GM21529 (cell line): ENCODE measurements around the gene CDKN2AIP.
"Not testable (repeated sequence)": the region's sequence is repeated elsewhere in the genome, so short reads cannot be mapped to it uniquely, and the experiment has no call there.

ENCODE experiments used
- ATAC-seq: cut with Tn5 transposase; IDR thresholded peaks from one replicate; pipeline ENCODE4 v1.9.1; 2021; ENCODE audit not compliant: unreplicated experiment

Gene CDKN2AIP

DNA sequence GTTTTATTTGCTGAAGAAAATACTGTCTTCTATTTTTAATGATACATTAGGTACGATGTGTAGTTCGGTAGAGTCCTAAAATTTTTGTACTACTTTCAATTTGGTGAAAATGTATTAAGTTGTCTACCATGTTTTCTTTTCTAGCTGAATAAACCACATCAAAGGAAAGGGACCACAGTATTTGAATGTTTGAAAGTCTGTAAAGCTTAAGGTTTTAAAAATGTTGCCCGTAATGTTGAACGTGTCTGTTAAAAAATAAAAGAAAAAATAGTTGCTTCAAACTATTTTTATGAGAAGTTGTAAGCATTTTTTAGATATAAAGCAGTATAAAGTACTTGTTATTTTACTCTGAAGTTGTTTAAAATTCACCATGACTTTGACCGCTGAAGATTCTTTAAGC, 3.2 kb downstream of the CDKN2AIP start:
- no peak for ATAC-seq

DNA sequence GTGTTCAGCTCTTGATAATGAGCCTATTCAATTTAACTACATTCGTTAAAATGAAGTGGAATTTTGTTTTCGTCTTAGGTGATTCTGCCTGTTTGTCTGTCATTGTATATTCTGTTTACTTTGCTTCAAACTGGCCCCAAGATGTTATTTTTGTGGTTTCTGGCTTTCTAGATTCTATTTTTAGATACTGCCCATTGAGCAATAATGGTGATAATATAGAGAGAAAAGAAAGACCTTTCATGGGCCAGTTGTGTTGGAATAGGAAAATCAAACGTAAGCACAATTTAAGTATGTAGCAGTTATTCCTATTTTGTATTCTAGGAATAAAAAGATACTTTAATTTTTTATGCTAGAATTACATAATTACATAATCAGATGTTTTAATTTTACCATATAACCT, 4.0 kb downstream of the CDKN2AIP start:
- ATAC-seq: no peak

DNA sequence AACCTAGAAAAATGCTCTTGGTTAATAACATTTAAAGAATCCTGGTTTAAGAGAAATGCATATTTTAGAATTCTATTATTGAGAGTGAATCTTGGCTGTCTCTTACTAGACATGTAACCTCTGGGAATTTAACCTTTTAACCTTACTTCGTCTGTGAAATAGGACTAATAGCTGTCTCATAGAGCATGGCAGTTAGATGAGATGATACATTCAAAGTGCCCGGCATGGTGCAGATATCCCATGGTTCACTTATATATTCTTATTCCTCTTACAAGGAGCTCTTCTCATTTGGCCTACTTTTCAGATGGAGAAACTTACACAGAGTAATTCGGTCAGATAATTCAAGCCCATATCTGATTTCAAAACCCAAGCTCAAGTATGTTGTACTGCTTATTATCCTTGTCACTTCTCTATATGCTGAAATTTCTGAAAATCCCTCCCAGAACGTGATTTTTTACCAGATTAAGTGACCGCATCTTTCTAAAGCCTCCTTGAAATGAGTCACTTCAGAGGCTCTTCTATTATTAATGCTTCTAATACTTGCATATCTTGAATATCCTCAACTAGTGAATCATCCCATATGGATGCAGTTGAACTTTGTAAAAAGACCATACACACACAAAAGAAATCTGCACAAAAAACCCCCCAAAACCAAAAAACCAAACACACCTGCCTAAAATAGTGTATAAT, 4.9 kb downstream of the CDKN2AIP start:
- ATAC-seq: no peak

DNA sequence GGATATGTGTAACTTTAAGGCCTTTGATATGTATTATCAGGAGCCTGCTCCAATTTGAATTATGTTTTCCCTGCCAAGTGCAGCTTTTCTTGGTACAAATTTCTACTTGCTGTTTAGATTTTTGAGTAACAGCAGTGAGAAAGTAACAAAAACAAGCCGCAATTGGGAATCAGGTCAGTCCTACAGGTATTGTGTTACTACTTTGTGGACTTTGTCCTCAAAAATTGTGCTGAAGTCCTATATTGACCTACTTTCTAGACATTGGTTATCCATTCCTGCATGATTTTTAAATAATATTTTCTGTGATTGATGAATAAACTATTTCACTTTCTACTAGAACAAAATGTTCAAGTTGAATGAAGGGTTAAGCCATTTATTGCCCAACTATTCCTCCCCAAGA, 5.7 kb downstream of the CDKN2AIP start:
- ATAC-seq: no peak

DNA sequence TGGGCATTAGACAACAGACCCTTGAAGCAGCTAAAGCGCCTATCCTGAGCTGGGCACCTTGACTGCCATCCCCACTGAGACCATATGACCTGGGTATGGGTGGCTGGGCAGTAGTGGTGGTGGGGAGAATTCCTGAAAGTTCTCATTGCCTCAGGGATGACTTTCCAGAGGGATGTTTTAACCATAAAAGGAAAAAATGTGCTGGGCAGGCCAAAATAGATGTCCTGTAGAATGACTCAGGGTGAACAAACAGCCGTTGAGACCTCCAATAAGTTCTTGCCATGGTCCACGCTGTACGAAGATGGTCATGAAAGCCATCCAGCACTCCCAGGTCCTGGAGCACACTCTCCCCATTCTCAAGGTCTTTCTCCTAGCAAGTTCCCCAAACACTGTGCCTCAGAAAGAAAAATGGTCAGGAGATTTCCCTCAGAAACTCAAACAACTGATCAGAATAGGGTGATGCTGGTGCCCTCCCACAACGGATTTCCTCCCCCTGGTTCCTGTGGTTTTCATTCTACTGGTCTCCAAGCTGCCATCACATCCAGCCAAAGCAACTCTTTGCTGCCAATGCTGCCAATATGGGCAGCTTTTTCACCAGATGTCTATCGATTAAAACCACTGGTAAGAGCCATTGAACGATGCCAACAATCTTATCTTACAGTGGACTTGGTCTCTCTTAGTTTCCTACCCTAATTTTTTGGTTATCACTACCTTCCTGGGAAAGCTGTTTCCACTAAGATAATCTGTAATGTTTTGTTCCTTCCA, 11.2 kb downstream of the CDKN2AIP start:
- no peak for ATAC-seq

DNA sequence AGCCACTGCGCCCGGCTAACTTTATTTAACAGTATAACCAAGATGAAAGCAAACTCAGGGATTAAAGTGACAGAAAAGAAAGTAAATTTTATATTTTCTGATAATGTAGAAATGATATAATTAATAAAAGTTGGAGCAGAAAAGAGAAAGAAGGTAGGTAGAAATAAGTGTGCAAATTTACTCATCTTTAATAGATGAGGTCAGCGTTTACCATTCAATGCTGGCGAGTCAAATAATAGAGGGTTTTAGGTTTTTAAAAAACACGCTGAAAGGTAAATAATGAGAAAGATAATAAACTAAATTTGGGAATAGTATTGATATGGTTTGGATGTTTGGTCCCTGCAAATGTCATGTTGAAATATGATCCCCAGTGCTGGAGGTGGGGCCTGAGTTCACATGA, 13.6 kb downstream of the CDKN2AIP start:
- no peak for ATAC-seq

DNA sequence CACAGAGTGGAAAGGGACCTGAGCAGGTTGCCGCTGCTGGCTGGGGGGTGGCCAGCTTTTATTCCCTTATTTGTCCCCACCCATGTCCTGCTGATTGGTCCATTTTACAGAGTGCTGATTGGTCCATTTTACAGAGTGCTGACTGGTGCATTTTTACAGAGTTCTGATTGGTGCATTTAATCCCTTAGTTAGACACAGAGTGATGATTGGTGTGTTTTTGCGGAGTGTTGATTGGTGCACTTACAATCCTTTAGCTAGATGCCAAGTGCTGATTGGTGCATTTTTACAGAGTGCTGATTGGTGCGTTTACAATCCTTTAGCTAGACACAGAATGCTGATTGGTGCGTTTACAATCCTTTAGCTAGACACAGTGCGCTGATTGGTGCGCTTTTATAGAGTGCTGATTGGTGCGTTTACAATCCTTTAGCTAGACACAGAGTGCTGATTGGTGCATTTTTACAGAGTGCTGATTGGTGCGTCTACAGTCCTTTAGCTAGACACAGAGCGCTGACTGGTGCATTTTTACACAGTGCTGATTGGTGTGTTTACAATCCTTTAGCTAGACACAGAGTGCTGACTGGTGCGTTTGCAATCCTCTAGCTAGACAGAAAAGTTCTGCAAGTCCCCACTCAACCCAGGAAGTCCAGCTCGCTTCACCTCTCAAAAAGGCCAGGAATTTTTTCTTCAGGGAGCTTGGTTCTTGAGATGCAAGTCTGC, 19.6 kb downstream of the CDKN2AIP start:
- not testable (repeated sequence) for ATAC-seq

DNA sequence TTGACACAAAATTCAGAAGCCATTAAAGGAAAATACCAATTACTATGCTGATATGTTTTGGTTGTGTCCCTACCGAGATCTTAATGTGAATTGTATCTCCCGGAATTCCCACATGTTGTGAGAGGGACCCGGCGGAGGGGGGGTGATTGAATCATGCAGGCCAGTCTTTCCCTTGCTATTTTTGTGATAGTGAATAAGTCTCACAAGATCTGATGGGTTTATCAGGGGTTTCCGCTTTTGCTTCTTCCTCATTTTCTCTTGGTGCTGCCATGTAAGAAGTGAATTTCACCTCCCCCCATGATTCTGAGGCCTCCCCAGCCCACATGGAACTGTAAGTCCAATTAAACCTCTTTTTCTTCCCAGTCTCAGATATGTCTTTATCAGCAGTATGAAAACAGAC, 21.4 kb downstream of the CDKN2AIP start:
- ATAC-seq: not testable (repeated sequence)

DNA sequence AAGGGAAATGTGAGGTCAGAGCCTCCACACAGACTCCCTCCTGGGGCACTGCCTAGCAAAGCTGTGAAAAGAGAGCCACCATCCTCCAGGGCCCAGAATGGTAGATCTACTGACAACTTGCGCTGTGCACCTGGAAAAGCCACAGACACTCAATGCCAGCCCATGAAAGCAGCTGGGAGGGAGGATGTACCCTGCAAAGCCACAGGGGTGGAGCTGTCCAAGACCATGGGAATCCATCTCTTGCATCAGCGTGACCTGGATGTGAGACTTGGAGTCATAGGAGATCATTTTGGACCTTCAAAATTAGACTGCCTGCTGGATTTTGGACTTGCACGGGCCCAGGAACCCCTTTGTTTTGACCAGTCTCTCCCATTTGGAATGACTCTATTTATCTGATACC, 22.8 kb downstream of the CDKN2AIP start:
- ATAC-seq: no peak

DNA sequence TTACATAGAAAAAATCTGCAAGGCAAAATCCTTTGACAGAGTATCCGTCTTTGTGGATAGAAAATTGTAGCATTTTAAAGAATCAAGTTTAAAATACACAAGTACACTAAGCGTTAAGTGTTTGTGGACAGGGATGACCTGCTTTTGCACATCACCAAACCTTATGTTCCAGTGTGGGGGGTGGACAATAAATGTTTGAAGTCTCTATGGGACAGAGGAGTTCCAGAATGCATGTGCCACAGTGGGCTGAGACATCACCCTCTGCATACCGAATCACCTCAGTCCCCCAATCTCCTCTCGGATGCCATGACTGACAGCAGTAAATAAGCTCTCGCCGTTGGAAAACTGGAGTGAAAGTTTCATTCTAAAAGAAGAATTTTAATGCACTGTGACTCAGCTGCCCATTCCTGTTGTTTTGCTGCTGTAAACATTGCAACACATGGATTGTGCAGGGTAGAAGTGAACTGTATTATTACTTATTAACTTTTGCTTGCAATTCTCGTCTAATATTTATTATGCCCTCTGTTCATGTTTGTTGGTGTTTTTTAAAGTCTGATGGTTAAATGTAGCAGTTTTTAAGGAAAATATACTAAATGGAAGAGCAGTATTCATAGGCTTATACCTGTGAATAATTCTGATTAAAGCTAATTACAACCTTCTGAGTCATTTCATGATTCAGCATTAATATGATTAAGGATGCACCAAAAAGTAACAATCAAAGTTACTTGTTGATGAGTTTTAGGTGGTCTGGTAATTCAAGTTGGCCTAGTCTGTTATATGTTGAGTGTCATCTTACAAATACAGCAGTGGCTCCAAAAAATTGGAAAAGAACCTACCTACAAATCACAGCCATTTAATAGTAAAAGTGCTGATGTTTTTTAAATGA, 24.0 kb downstream of the CDKN2AIP start:
- no peak for ATAC-seq

DNA sequence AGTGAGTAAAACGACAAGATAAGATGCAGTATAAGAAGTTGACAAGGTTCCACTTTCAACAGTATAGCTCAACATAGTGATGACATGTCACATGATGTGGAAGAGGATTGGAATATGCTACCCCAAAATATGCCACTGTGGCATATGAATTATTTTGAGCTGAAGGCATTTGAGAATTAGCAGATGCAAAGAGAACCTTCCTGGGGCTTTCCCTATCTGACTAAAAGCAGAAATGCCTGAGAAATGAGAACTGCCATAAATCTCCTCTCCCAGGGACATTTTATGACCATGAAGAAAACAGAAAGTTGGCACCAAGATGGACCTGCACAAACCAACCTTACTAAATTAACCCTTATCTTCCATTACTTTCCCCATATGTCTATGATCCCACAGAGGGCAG, 24.8 kb downstream of the CDKN2AIP start:
- no peak for ATAC-seq

DNA sequence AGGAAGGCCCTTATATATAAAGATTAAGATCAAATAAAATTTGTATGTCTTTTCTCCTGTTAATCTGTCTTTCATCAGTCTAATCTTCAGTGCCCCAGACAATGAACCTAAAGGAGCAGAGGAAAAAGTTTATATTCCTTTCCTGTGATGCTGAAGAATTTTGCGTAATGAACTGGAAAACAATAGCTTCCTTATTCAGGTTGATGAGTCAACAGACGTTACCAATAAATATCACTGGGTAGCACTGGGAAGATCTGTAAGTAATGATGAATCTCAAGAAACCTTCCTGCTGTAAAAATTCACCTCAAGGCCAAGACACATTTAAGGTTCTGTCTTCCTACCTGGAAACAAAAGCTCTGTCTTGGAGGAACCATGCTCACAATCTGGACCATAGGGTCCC, 25.5 kb downstream of the CDKN2AIP start:
- no peak for ATAC-seq

DNA sequence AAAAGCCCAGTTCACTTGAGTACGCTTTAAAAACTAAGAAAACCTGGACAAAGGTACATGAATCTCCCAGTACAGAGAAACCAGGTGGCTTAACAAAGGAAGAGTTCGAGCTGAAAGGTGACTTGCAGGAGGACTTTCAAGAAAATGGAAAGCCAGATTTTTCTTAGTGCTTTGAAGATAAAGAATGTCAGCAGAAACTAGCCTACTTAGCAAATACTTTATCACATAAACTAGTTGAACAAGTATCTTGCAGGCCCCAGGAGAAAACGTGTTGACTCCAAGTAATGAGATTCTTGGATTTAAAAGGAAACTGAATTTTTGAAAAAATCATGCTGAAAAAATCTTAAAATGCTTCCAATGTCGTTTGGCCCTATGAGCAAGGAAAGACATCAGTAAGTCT, 26.4 kb downstream of the CDKN2AIP start:
- no peak for ATAC-seq

DNA sequence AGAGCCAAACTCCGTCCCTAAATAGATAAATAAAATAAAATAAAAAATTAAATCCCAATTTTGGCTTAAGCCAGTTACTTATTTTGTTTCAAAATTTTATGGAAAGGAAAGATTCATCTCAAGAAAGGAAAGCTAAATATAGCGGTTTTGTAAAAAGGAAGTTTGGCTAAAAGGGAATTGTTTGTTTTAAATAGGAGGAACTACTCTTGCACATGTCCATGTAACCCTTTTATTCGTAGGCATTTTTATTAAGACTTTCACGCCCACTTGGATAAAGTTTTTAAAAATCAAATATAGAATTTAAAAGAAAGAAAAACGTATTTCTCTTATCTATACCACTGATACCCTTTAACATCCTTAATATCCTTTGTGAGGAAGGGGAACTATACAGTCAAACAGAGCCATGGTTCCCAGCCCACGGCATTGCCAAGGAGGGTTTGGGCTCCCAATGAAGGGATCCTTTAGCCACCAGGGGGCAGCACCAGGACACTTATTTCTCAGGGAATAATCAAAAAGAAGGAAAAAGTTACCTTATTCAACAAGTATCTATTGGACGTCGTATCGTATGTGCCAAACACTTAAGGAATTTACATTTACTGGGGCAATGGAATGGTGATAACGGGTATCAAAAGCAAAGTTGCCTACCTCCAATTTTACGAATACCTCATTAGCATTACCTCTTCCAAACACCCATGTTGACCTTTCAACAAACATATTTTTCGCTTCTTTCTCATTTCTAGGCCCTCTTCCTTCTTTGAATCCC, 27.7 kb downstream of the CDKN2AIP start:
- peak; percentile 88 for ATAC-seq

DNA sequence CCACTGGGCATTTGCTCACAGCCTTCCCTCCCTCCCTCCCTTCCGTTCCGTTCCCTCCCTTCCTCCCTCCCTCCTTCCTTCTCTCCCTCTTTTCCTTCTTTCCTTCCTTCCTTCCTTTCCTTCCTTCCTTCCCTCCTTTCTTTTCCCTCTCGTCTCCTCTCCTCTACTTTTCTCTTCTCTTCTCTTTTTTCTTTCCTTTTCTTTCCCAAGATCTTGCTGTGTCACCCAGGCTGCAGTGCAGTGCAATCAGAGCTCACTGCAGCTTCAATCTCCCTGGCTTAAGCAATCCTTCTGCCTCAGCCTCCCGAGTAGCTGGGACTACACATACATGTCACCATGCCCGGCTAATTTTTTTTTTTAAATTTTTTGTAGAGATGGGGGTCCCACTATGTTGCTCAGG, 33.7 kb downstream of the CDKN2AIP start:
- ATAC-seq: no peak

DNA sequence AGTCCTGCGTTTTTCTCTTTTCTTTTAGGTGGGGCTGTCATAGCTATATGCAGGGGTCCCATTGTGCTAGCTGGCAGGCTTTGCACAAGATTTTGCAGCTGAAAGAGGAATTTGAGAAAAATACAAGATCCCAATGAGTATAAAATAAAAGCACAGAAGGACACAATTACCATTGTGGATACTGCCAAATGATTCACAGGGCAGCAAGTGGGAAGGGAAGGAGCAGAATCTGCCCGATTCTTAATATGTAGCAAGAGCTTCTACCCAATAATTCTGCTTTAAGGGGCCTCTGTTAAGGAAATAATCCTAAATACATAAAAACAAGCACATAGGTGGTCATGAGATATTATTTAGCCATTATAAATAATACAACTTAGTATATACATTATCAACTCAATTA, 34.5 kb downstream of the CDKN2AIP start:
- ATAC-seq: no peak

DNA sequence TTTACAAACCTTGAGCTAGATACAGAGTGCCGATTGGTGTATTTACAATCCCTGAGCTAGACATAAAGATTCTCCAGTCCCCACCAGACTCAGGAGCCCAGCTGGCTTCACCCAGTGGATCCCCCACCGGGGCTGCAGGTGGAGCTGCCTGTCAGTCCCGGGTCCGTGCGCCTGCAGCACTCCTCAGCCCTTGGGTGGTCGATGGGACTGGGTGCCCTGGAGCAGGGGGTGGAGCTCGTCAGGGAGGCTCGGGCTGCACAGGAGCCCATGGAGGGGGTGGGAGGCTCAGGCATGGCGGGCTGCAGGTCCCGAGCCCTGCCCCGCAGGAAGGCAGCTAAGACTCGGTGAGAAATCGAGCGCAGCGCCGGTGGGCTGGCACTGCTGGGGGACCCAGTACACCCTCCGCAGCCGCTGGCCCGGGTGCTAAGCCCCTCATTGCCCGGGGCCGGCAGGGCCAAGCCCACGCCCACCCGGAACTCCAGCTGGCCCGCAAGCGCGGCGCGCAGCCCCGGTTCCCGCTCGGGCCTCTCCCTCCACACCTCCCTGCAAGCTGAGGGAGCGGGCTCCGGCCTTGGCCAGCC, 38.2 kb downstream of the CDKN2AIP start:
- ATAC-seq: not testable (repeated sequence)

DNA sequence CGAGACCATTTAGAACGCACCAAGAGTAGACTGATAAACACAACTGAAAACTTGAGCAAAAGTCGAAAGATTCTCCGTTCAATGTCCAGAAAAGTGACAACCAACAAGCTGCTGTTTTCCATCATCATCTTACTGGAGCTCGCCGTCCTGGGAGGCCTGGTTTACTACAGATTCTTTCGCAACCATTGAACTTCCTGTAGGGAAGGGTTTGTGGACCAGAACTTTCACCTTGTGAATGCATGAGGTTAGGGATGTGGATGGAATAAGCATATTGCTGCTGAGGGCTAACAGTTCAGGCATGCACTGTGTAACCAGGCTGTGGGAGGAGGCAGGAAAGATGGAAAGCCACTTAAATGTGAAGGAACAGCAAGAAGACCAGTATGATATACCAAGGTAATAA, 39.6 kb downstream of the CDKN2AIP start:
- ATAC-seq: no peak

DNA sequence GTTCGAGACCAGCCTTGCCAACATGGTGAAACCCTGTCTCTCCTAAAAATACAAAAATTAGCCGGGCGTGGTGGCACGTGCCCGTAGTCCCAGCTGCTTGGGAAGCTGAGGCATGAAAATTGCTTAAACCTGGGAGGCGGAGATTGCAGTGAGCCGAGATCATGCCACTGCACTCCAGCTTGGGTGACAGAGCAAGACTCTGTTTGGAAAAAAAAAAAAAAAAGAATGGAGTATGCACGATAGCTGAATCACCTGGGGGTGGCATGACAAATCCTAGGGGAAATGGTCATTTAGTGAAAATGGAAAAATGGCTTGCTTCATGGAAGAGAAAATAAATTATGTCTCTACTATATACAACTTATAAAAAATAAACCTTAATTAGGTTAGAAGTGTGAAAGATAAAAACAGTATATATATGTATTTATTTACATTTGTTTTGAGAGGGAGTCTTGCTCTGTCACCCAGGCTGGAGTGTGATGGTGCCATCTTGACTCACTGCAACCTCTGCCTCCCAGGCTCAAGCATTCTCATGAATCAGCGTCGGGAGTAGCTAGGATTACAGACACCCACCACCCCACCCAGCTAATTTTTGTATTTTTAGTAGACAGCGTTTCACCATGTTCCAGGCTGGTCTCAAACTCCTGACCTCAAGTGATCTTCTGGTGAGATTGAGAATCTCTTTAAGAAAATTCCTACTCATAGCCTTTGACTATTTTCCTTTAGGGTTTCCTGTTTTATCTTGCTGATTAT, 41.1 kb downstream of the CDKN2AIP start:
- ATAC-seq: no peak
